Gastroesophageal sphincter (tissue), 4 donors: ENCODE measurements around the gene NEDD8. TPM values are rescaled to one million over a fixed set of nuclear protein-coding genes. Genes with fewer than 3 reads are reported as not detected.

Experiments
- ATAC-seq: fragments of 150-250 bp; one replicate; pipeline ENCODE4 v1.9.1; 2016; ENCODE audit warnings: mild to moderate bottlenecking, moderate library complexity
- H3K27ac ChIP-seq, 4 donors: fragments of 200-600 bp; sonication (generic) in 3 of 4; 1 replicate in 3 of 4; 2 replicates in 1 of 4; pipeline ENCODE4 v1.5.1; 2016 to 2019
- H3K27me3 ChIP-seq: fragments of 200-600 bp; sonication (generic); one replicate; pipeline ENCODE4 v1.5.1; 2019
- H3K36me3 ChIP-seq, 2 donors: fragments of 200-600 bp; sonication (generic); one replicate each; pipeline ENCODE4 v1.5.1; 2019; ENCODE audit warnings: control low read depth in 1 of 2
- H3K4me1 ChIP-seq, 3 donors: fragments of 200-600 bp; sonication (generic); 1 replicate in 2 of 3; 2 replicates in 1 of 3; pipeline ENCODE4 v1.5.1; 2016 to 2019; ENCODE audit warnings: control low read depth in 2 of 3
- H3K4me3 ChIP-seq, 2 donors: fragments of 200-600 bp; sonication (generic); one replicate each; pipeline ENCODE4 v1.5.1; 2019; ENCODE audit warnings: mild to moderate bottlenecking in 1 of 2, moderate library complexity in 1 of 2
- H3K9me3 ChIP-seq, 3 donors: fragments of 200-600 bp; sonication (generic); one replicate each; pipeline ENCODE4 v1.5.1; 2017 to 2019; ENCODE audit warnings: control low read depth in 2 of 3
- EP300 ChIP-seq: sonication (generic); formaldehyde crosslinking; IDR thresholded peaks from one replicate; pipeline ENCODE4 v1.6.1; 2017; ENCODE audit warnings: antibody characterized with exemption, mild to moderate bottlenecking
- POLR2A ChIP-seq, 2 donors: fragments of 450-650 bp; IDR thresholded peaks; one replicate each; pipeline ENCODE4 v1.6.1; 2017; ENCODE audit warnings: antibody characterized with exemption in 2 of 2, mild to moderate bottlenecking in 2 of 2, moderate library complexity in 1 of 2
- POLR2AphosphoS5 ChIP-seq: sonication (generic); formaldehyde crosslinking; IDR thresholded peaks from one replicate; pipeline ENCODE4 v1.6.1; 2017; ENCODE audit warnings: antibody characterized with exemption
- WGBS, 2 donors: methylation state at CpG; one replicate each; pipeline ENCODE4 v1.1.5; 2018; ENCODE audit warnings: low coverage in 1 of 2; 5-methylcytosine and 5-hydroxymethylcytosine counted together
- total RNA-seq, 4 donors: library from RNA; depleted of rRNA; stranded (reverse); fragments of >200 nt; gene quantifications; one replicate each; pipeline ENCODE4 v1.1.0, GENCODE V29; 2016
- TF ChIP-seq, protein P1 (sequence below), 4 experiments: fragments of 200-600 bp in 2 of 4; fragments of 450-650 bp in 2 of 4; sonication (generic) in 1 of 4; IDR thresholded peaks; one replicate each; pipeline ENCODE4 v1.5.1; 2017 to 2019; ENCODE audit warnings: antibody characterized with exemption in 4 of 4, mild to moderate bottlenecking in 2 of 4, moderate library complexity in 2 of 4

NEDD8 gene
- total RNA-seq, 4 donors from 2014 or later = 136 to 193 (median 168) TPM

DNA sequence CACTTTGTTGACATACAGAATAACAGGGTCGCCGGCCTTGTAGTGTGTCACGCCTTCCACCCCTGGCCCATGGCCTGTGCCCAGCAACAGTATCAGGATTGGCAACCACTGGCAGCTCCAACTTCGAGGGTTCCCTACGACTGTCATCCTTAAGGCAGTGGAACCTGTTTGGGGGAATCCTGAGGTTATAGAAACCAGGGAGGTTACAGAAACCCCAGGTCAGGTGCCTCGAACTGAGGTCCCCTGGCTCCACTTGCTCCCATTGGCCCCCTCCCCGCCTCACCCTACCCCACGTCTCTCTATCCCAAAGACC lies 37.3 kb downstream of the NEDD8 start:
- Histone ChIP-seq H3K9me3 (no peaks in the 10 kb centered on the region), H3K27me3 (no peaks in the 10 kb centered on the region), H3K4me3 (peak overlapping the region; percentile 82 to 83), H3K36me3 (peaks cover 0 to 50% of the 10 kb centered on the region in 2 donors), H3K27ac (peak overlapping the region; percentile 85 to 99 (median 96)), H3K4me1 (peaks cover 4 to 51% (median 16%) of the 10 kb centered on the region in 3 donors)
- TF ChIP-seq, protein P1, sequence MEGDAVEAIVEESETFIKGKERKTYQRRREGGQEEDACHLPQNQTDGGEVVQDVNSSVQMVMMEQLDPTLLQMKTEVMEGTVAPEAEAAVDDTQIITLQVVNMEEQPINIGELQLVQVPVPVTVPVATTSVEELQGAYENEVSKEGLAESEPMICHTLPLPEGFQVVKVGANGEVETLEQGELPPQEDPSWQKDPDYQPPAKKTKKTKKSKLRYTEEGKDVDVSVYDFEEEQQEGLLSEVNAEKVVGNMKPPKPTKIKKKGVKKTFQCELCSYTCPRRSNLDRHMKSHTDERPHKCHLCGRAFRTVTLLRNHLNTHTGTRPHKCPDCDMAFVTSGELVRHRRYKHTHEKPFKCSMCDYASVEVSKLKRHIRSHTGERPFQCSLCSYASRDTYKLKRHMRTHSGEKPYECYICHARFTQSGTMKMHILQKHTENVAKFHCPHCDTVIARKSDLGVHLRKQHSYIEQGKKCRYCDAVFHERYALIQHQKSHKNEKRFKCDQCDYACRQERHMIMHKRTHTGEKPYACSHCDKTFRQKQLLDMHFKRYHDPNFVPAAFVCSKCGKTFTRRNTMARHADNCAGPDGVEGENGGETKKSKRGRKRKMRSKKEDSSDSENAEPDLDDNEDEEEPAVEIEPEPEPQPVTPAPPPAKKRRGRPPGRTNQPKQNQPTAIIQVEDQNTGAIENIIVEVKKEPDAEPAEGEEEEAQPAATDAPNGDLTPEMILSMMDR (IDR thresholded peaks at IDR 0.05) = no peak
- TF ChIP-seq POLR2AphosphoS5 (no peak), POLR2A (IDR thresholded peaks at IDR 0.05) (no peak), EP300 (no peak)
- no peak for ATAC-seq
- 41 to 80% methylated on average over 1 to 3 of the region's 8 CpGs for WGBS, 2 donors

- peak overlapping the region in 3 of 4 donors; percentile 96 to 99 (median 96) for H3K27ac ChIP-seq
- H3K27me3 ChIP-seq = no peaks in the 10 kb centered on the region
- peaks cover 0 to 45% of the 10 kb centered on the region in 2 donors for H3K36me3 ChIP-seq
- peaks cover 4 to 51% (median 16%) of the 10 kb centered on the region in 3 donors for H3K4me1 ChIP-seq
- H3K4me3 ChIP-seq = peak overlapping the region; percentile 82 to 83
- no peak for TF ChIP-seq EP300
- TF ChIP-seq, protein P1 (IDR thresholded peaks at IDR 0.05) = no peak
- TF ChIP-seq POLR2AphosphoS5 = no peak
- WGBS, 2 donors = 73% methylated on average over 6 to 7 of the region's 7 CpGs
- H3K9me3 ChIP-seq = no peaks in the 10 kb centered on the region
- ATAC-seq = no peak
These were observed 37.8 kb downstream of the NEDD8 start for GRCh38 chr14:24194186-24194872.

DNA sequence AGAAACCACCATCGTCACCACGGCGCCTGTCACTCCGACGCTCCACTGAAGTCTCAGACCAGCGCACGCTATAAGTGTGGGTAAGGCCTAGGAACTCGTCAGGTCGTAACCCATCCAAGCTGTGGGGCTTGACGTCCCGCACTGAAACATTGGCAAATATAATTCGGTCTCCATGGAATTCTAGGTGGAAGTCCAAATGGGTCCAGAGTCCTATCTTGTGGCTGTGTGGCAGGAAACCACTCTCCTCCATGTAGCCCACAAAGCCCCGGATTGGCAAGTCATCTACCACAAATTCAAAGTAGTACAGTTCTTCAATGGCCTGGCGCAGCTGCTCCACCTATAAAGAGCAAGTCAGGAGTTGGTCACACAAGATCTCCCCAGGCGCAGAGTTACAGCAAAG lies 39.2 kb downstream of the NEDD8 start:
- Histone ChIP-seq H3K27ac (no peak overlapping the region), H3K36me3 (peaks cover 0 to 41% of the 10 kb centered on the region in 2 donors), H3K9me3 (no peaks in the 10 kb centered on the region), H3K4me3 (no peak overlapping the region), H3K27me3 (no peaks in the 10 kb centered on the region), H3K4me1 (peaks cover 4 to 50% (median 19%) of the 10 kb centered on the region in 3 donors)
- WGBS, 2 donors = 90 to 95% methylated on average over 2 to 14 of the region's 15 CpGs
- ATAC-seq = no peak
- no peak for TF ChIP-seq POLR2AphosphoS5

GRCh38 chr14:24190416-24190815 lies 41.8 kb downstream of the NEDD8 start:
- no peak overlapping the region for H3K4me3 ChIP-seq
- H3K36me3 ChIP-seq = peaks cover 0 to 56% of the 10 kb centered on the region in 2 donors
- peaks cover 0 to 41% (median 19%) of the 10 kb centered on the region in 3 donors for H3K4me1 ChIP-seq
- no peaks in the 10 kb centered on the region for H3K9me3 ChIP-seq
- ATAC-seq = no peak
- TF ChIP-seq, protein P1 (IDR thresholded peaks at IDR 0.05) = no peak
- no peak for TF ChIP-seq POLR2AphosphoS5
- TF ChIP-seq EP300 = no peak
- no peak for TF ChIP-seq POLR2A (IDR thresholded peaks at IDR 0.05)
- H3K27ac ChIP-seq = no peak overlapping the region
- no peaks in the 10 kb centered on the region for H3K27me3 ChIP-seq
- 85 to 88% methylated on average over 5 to 8 of the region's 10 CpGs for WGBS, 2 donors

DNA sequence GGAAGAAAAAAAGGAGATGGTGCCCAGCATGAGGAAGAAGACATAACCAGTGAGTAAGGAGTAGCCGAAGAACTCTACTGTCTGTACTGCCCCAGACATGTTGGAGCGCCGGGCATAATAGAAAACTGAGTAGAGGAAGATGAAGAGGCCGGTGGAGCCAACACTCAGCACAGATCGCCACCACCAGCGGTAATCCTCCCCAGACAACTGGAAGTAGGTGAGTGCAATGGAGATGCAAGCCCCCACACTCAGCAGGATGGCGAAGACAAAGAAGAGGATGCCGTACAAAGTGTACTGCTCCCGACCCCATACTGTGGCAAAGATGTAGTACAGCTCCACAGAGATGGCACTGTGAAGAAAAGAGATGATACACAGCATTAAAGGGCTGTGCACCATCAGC lies 42.7 kb downstream of the NEDD8 start:
- WGBS, 2 donors = 82 to 93% methylated on average over 3 to 8 of the region's 9 CpGs
- Histone ChIP-seq H3K27me3 (no peaks in the 10 kb centered on the region), H3K9me3 (no peaks in the 10 kb centered on the region), H3K27ac (peak overlapping the region in 3 of 4 donors; percentile 72 to 83 (median 81)), H3K4me1 (peaks cover 0 to 35% (median 14%) of the 10 kb centered on the region in 3 donors), H3K4me3 (no peak overlapping the region), H3K36me3 (peaks cover 0 to 66% of the 10 kb centered on the region in 2 donors)
- ATAC-seq = no peak
- TF ChIP-seq POLR2A (IDR thresholded peaks at IDR 0.05) (no peak), EP300 (no peak), POLR2AphosphoS5 (no peak)
- TF ChIP-seq, protein P1 (IDR thresholded peaks at IDR 0.05) = no peak
